Adrenal gland (tissue), 19 donors: ENCODE results near the gene TLX1. TPM values are rescaled to one million over a fixed set of nuclear protein-coding genes. Genes with fewer than 3 reads are reported as not detected.

ENCODE experiments used
- DNase-seq, 7 donors: peaks; one replicate each; pipeline ENCODE4 v3.0.0-alpha.2; 2019 to 2020
- H3K27ac ChIP-seq, 5 donors: fragments of 200-600 bp; sonication (generic) in 4 of 5; 1 replicate in 3 of 5; 2 replicates in 2 of 5; pipeline versions ENCODE4 v1.5.1 to v1.8.0; 2016 to 2020; ENCODE audit warnings: mild to moderate bottlenecking in 1 of 5
- H3K27me3 ChIP-seq: fragments of 200-600 bp; 2 replicates; pipeline ENCODE4 v1.8.0; 2021
- H3K36me3 ChIP-seq, 2 donors: fragments of 200-600 bp; replicated peaks in 1 of 2; 1 replicate in 1 of 2; 2 replicates in 1 of 2; pipeline versions ENCODE4 v1.5.1 to v1.8.0; 2018 to 2022
- H3K4me1 ChIP-seq, 2 donors: fragments of 200-600 bp; replicated peaks in 1 of 2; 1 replicate in 1 of 2; 2 replicates in 1 of 2; pipeline versions ENCODE4 v1.5.1 to v1.8.0; 2018 to 2021
- H3K4me3 ChIP-seq, 4 donors: fragments of 200-600 bp; sonication (generic) in 3 of 4; one replicate each; pipeline ENCODE4 v1.5.1; 2016 to 2018
- H3K9me3 ChIP-seq, 3 donors: fragments of 200-600 bp; sonication (generic) in 1 of 3; replicated peaks in 1 of 3; 1 replicate in 2 of 3; 2 replicates in 1 of 3; pipeline versions ENCODE4 v1.5.1 to v1.8.0; 2016 to 2021
- POLR2A ChIP-seq, 2 donors: fragments of 450-650 bp; IDR thresholded peaks; one replicate each; pipeline ENCODE4 v1.6.1; 2017; ENCODE audit warnings: antibody characterized with exemption in 2 of 2, mild to moderate bottlenecking in 2 of 2, moderate library complexity in 1 of 2
- WGBS, 4 donors: extraction: QIAGEN DNeasy Blood & Tissue Kit in 2 of 4; methylation state at CpG; one replicate each; pipeline versions ENCODE4 v1.1.5 to v1.1.7; 2013 to 2017; 5-methylcytosine and 5-hydroxymethylcytosine counted together
- intact Hi-C, 2 donors: fragments of 100-400 bp; cut with DNase I; formaldehyde crosslinking; loops; one replicate each; pipeline versions ENCODE4 v1.14.1 to v1.15.0; 2022 to 2023
- long read RNA-seq, 10 donors: library from polyadenylated mRNA in 3 of 10; unstranded in 2 of 10; stranded (forward) in 1 of 10; transcript quantifications; one replicate each; pipeline ENCODE4 v2.0.0 and lab custom pipeline, GENCODE V29; 2021 to 2026
- polyA plus RNA-seq, 3 donors: library from polyadenylated mRNA; stranded (reverse); fragments of 200-250 nt in 2 of 3; fragments of 350-450 nt in 1 of 3; fragmentation: Illumina TruSeq in 1 of 3; extraction: RNeasy Lipid Tissue Mini Kit (QIAGEN cat#74804) in 1 of 3; gene quantifications; one replicate each; pipeline ENCODE4 v1.2.3, GENCODE V29; 2013 to 2014
- total RNA-seq, 9 donors: library from RNA; depleted of rRNA in 4 of 9; stranded (reverse); fragments of >200 nt in 4 of 9; fragments of 120-200 nt in 1 of 9; fragmentation: NEBNext Ultra II Directional in 1 of 9; extraction: Animal tissue kit (Norgen Biotek cat#: 25700) in 1 of 9; gene quantifications; one replicate each; pipeline versions ENCODE4 v1.1.0 to v1.2.4, GENCODE V29; 2013 to 2023
- TF ChIP-seq, protein P1 (sequence below), 6 experiments: fragments of 450-650 bp in 4 of 6; fragments of 200-600 bp in 2 of 6; sonication (generic) in 1 of 6; IDR thresholded peaks; 1 replicate in 5 of 6; 2 replicates in 1 of 6; pipeline versions ENCODE4 v1.5.1 to v1.8.0; 2016 to 2021; ENCODE audit warnings: antibody characterized with exemption in 6 of 6, mild to moderate bottlenecking in 2 of 6, moderate library complexity in 1 of 6
- donor health status: healthy with polysubstance abuse.
- donor health status: Bipolar disorder and iron deficiency.
- donor health status: DM: yes; HTN: yes; CAD: no.
- donor health status: DM: no; HTN: no; CAD: no.
- donor health status: DM: no; HTN: no; CAD: no.
- donor health status: DM: yes; HTN: yes; CAD: no.

TLX1 gene
- total RNA-seq (not detected), polyA plus RNA-seq (not detected)
- long read RNA-seq, donor 1, result 0 reads
- long read RNA-seq, donor 2, result 0 reads
- long read RNA-seq, donor 3, result 0 reads
- long read RNA-seq, donor 4, result 0 reads
- long read RNA-seq, donor 5, result 0 reads
- long read RNA-seq, donor 6, result 0 reads
- long read RNA-seq, donor 7, result 0 reads
- long read RNA-seq, donor 8, result 0 reads
- long read RNA-seq, donor 9, result 0 reads
- long read RNA-seq, donor 10, result 0 reads

DNA sequence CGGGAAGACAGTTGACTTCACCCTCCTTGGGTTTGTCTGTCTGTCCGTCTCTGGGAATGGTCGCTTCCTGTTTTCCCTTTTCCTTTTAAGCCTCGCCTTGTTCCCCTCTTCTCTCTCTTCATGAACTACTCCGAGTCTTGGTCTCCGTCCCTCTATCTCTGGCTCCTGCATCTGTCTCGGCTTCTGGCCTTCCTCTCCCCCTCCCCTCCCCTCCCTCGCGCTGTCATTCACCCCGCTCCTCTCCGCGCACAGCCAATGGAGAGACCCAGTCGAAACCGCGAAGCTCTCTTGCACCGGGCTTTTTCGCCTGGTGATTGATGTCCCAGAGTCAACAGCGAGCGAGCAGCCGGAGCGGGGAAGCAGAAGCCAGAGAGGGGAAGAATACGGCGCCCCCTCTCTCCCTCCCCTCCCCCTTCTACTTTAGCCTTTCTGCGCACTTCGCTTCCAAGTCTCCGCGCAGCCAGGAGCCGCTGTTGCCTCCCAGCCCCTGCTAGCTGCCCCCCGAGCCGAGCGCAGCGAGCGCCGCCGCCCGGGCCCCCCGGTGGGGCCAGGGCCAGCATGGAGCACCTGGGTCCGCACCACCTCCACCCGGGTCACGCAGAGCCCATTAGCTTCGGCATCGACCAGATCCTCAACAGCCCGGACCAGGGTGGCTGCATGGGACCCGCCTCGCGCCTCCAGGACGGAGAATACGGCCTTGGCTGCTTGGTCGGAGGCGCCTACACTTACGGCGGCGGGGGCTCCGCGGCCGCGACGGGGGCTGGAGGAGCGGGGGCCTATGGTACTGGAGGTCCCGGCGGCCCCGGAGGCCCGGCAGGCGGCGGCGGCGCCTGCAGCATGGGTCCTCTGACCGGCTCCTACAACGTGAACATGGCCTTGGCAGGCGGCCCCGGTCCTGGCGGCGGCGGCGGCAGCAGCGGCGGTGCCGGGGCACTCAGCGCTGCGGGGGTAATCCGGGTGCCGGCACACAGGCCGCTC lies at the start of gene TLX1:
Gene TLX1 (plus strand): TSS at position 317 of the 978 bp plus-strand sequence. CDS start 242 bp downstream, at position 559.
- Histone ChIP-seq H3K27me3 (peaks cover 94% of the 10 kb centered on the region), H3K4me1 (peaks cover 11 to 15% of the 10 kb centered on the region in 2 donors), H3K27ac (no peak within 1 kb of the TSS), H3K36me3 (no peaks in the 10 kb centered on the region), H3K9me3 (no peaks in the 10 kb centered on the region), H3K4me3 (peak within 1 kb of the TSS in 1 of 4 donors; percentile 42)
- 3 to 10% (median 4%) methylated on average over 15 to 83 of the region's 83 CpGs for WGBS, 4 donors
- TF ChIP-seq, protein P1, sequence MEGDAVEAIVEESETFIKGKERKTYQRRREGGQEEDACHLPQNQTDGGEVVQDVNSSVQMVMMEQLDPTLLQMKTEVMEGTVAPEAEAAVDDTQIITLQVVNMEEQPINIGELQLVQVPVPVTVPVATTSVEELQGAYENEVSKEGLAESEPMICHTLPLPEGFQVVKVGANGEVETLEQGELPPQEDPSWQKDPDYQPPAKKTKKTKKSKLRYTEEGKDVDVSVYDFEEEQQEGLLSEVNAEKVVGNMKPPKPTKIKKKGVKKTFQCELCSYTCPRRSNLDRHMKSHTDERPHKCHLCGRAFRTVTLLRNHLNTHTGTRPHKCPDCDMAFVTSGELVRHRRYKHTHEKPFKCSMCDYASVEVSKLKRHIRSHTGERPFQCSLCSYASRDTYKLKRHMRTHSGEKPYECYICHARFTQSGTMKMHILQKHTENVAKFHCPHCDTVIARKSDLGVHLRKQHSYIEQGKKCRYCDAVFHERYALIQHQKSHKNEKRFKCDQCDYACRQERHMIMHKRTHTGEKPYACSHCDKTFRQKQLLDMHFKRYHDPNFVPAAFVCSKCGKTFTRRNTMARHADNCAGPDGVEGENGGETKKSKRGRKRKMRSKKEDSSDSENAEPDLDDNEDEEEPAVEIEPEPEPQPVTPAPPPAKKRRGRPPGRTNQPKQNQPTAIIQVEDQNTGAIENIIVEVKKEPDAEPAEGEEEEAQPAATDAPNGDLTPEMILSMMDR (IDR thresholded peaks at IDR 0.05), result no peak
- no peak for TF ChIP-seq POLR2A (IDR thresholded peaks at IDR 0.05)
- peak in 1 of 7 donors; percentile 51 for DNase-seq
- intact Hi-C loops, result no loop called here

DNA sequence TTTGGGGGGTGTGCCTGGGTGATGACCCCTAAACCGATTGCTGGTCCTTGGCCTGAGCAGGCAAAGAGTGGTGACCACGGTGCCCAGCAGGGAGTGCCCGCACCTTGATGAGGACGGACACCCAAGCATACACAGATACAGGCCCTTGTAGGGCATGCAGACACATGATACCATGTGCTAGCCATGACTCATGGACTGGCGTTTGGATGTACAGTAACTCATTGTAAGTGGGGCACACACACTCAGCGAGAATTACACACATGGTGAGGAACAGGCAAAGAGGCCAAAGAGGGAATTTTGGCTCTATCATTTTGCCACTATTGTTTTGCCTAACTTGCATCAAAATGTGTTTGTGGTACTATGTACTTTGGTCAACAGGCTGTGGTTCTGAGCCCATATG lies 45.3 kb upstream of the TLX1 start:
- intact Hi-C loops, result no loop called here
- TF ChIP-seq POLR2A (IDR thresholded peaks at IDR 0.05), result no peak
- TF ChIP-seq, protein P1 (IDR thresholded peaks at IDR 0.05), result no peak
- Histone ChIP-seq H3K27me3 (peaks cover 35% of the 10 kb centered on the region), H3K27ac (no peak overlapping the region), H3K36me3 (no peaks in the 10 kb centered on the region), H3K4me3 (no peak overlapping the region), H3K9me3 (no peaks in the 10 kb centered on the region), H3K4me1 (no peaks in the 10 kb centered on the region)
- WGBS, 4 donors, result 68 to 100% (median 79%) methylated on average over 1 to 6 of the region's 6 CpGs
- no peak for DNase-seq

DNA sequence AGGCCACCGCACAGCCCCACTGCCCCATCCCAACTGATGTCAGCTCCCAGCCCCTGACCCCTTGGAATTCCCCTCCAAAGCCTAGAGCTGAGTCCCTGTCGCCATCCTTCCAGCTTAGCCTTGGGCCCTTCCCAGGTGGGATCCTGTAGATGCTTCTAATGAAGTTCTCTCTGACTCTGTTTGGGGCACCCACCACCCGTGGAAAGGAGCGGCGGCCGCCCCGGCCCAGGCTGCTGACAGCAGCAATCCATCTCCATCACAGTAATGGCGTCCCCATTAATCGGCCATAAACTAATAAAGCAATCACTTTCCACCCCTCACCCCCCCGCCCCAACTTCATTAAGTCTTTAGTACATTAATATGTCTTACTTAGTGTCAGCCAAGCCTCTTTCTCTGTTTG lies 43.7 kb upstream of the TLX1 start:
- H3K4me3 ChIP-seq, result no peak overlapping the region
- H3K27me3 ChIP-seq, result peaks cover 35% of the 10 kb centered on the region
- no peak for TF ChIP-seq POLR2A (IDR thresholded peaks at IDR 0.05)
- no peaks in the 10 kb centered on the region for H3K4me1 ChIP-seq
- no peak for DNase-seq
- H3K9me3 ChIP-seq, result no peaks in the 10 kb centered on the region
- H3K36me3 ChIP-seq, result no peaks in the 10 kb centered on the region
- H3K27ac ChIP-seq, result no peak overlapping the region
- 28 to 39% (median 34%) methylated on average over 10 of the region's 10 CpGs for WGBS, 4 donors
- intact Hi-C loops, result no loop called here

DNA sequence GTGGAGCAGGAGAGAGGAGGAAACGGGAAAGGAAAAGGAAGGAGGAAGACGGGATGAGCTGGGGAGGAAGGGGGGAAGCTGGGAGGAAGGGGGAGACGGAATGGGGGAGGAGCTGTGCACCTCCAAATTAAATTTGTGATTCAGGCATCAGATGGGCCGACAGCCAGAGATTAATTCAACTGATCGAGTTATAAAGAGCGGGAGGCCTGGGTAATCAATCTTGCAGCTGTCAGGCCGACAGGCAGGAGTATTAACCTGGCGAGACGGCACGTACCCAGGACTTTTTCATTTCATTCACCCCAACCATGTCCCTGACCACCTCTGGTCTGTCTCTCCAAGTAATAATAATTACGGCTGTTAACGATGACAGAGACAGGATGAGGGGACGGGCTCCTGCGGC lies 43.1 kb upstream of the TLX1 start:
- Histone ChIP-seq H3K27me3 (peaks cover 41% of the 10 kb centered on the region), H3K4me1 (no peaks in the 10 kb centered on the region), H3K36me3 (no peaks in the 10 kb centered on the region), H3K4me3 (no peak overlapping the region), H3K9me3 (no peaks in the 10 kb centered on the region), H3K27ac (no peak overlapping the region)
- TF ChIP-seq, protein P1 (IDR thresholded peaks at IDR 0.05), result no peak
- TF ChIP-seq POLR2A (IDR thresholded peaks at IDR 0.05), result no peak
- no peak for DNase-seq
- WGBS, 4 donors, result 23 to 26% (median 24%) methylated on average over 12 to 14 of the region's 14 CpGs
- intact Hi-C loops, result no loop called here
